CD4-positive, alpha-beta T cell (primary cell): ENCODE data around the gene PPP3CB. TPM values are rescaled to one million over a fixed set of nuclear protein-coding genes. Genes with fewer than 3 reads are reported as not detected.

ENCODE experiments used
- ATAC-seq: fragments of 200-7000 bp; cut with Tn5 transposase; one replicate; pipeline ENCODE4 v1.10.0; 2022; ENCODE audit warnings: mild to moderate bottlenecking; ENCODE audit not compliant: poor library complexity
- CTCF ChIA-PET: fragments of 350-600 bp; sonication (Branson Sonifier 250); formaldehyde crosslinking; loops from one replicate; lab custom pipeline; 2021; ENCODE audit warnings: antibody characterized with exemption, inconsistent platforms; lab: Charles Lee
- POLR2A ChIA-PET: fragments of 350-600 bp; sonication (Branson Sonifier 250); formaldehyde crosslinking; loops from one replicate; lab custom pipeline; 2021; ENCODE audit warnings: antibody characterized with exemption, inconsistent platforms; lab: Charles Lee
- DNase-seq, 14 experiments: peaks; one replicate each; pipeline ENCODE4 v3.0.0-alpha.2; 2013 to 2020; ENCODE audit warnings: mixed read lengths in 2 of 14
- H3K27ac ChIP-seq, 2 donors: one replicate each; pipeline versions ENCODE4 v1.5.1 to v1.7.0; 2013; ENCODE audit warnings: low read length in 2 of 2, low read depth in 1 of 2, mild to moderate bottlenecking in 1 of 2
- H3K27me3 ChIP-seq, 2 experiments: 1 replicate in 1 of 2; 2 replicates in 1 of 2; pipeline versions ENCODE4 v1.6.1 to v1.7.0; 2013; ENCODE audit warnings: low read length in 2 of 2, control low read depth in 1 of 2, mild to moderate bottlenecking in 1 of 2, moderate library complexity in 1 of 2; ENCODE audit not compliant: insufficient read depth in 2 of 2, control insufficient read depth in 1 of 2
- H3K36me3 ChIP-seq: one replicate; pipeline ENCODE4 v1.6.1; 2013; ENCODE audit warnings: low read length, control low read depth; ENCODE audit not compliant: insufficient read depth
- H3K4me1 ChIP-seq: one replicate; pipeline ENCODE4 v1.6.1; 2013; ENCODE audit warnings: low read length, control low read depth; ENCODE audit not compliant: insufficient read depth
- H3K4me3 ChIP-seq: one replicate; pipeline ENCODE4 v1.5.1; 2013; ENCODE audit warnings: mild to moderate bottlenecking, low read length, moderate library complexity
- H3K9me3 ChIP-seq, 2 experiments: 1 replicate in 1 of 2; 2 replicates in 1 of 2; pipeline versions ENCODE4 v1.6.1 to v1.7.0; 2013; ENCODE audit warnings: low read length in 2 of 2, mild to moderate bottlenecking in 2 of 2, control low read depth in 1 of 2, moderate library complexity in 1 of 2; ENCODE audit not compliant: control insufficient read depth in 1 of 2, insufficient read depth in 1 of 2
- H3K27ac Mint-ChIP-seq: one replicate; pipeline ENCODE4 v1.8.0; 2020; ENCODE audit warnings: mixed read lengths
- H3K27me3 Mint-ChIP-seq: one replicate; pipeline ENCODE4 v1.8.0; 2021; ENCODE audit warnings: mixed read lengths
- H3K36me3 Mint-ChIP-seq: one replicate; pipeline ENCODE4 v1.8.0; 2021; ENCODE audit warnings: low read depth, mixed read lengths
- H3K4me1 Mint-ChIP-seq: one replicate; pipeline ENCODE4 v1.8.0; 2021; ENCODE audit warnings: low read depth, mixed read lengths
- H3K4me3 Mint-ChIP-seq: one replicate; pipeline ENCODE4 v1.8.0; 2020; ENCODE audit warnings: mild to moderate bottlenecking, mixed read lengths
- H3K9me3 Mint-ChIP-seq: one replicate; pipeline ENCODE4 v1.8.0; 2020; ENCODE audit warnings: mixed read lengths
- intact Hi-C, 2 experiments: fragments of 100-400 bp; cut with DNase I in 1 of 2; cut with micrococcal nuclease in 1 of 2; formaldehyde crosslinking; loops; one replicate each; pipeline versions ENCODE4 v1.15.1 to v1.9.0; 2023 to 2025; cut with DNase I, micrococcal nuclease
- total RNA-seq, 174 experiments: library from RNA in 2 of 174; stranded (reverse) in 2 of 174; gene quantifications; one replicate each; pipeline ENCODE4 v1.2.3 and lab custom pipeline; 2021 to 2026
- TF ChIP-seq, protein P1 (sequence below): fragments of 200-600 bp; IDR thresholded peaks from one replicate; pipeline ENCODE4 v1.8.0; 2022; ENCODE audit warnings: antibody characterized with exemption, mild to moderate bottlenecking

Gene PPP3CB
- total RNA-seq, 2 experiments from 2014 or later: 20.2 to 20.3 TPM

DNA sequence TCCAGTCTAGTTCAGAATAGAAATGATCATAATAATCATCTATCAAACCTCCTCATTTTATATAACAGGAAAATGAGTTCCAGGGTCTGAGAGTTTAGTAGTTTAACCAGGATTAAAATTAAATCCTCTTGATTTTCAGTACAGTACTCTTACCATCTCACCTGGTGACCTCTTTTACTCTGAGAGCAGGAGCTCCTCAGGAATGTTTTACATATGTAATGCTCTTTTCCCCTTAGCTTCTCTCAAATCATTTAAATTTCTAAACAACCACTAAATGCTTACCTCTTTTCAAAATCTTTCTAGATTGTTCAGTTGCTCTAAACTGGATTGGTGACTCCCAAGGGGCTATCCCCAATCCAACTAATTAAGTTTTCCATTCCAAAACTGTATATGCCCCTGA, 10.2 kb upstream of the PPP3CB start:
- peaks cover 23% of the 10 kb centered on the region for H3K4me1 Mint-ChIP-seq
- H3K27ac Mint-ChIP-seq: no peak overlapping the region
- no peaks in the 10 kb centered on the region for H3K9me3 Mint-ChIP-seq
- intact Hi-C loops: no loop called here
- H3K36me3 Mint-ChIP-seq: peaks cover 41% of the 10 kb centered on the region
- DNase-seq (no peak), ATAC-seq (no peak)
- no peak overlapping the region for H3K4me3 Mint-ChIP-seq
- TF ChIP-seq, protein P1, sequence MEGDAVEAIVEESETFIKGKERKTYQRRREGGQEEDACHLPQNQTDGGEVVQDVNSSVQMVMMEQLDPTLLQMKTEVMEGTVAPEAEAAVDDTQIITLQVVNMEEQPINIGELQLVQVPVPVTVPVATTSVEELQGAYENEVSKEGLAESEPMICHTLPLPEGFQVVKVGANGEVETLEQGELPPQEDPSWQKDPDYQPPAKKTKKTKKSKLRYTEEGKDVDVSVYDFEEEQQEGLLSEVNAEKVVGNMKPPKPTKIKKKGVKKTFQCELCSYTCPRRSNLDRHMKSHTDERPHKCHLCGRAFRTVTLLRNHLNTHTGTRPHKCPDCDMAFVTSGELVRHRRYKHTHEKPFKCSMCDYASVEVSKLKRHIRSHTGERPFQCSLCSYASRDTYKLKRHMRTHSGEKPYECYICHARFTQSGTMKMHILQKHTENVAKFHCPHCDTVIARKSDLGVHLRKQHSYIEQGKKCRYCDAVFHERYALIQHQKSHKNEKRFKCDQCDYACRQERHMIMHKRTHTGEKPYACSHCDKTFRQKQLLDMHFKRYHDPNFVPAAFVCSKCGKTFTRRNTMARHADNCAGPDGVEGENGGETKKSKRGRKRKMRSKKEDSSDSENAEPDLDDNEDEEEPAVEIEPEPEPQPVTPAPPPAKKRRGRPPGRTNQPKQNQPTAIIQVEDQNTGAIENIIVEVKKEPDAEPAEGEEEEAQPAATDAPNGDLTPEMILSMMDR: no peak
- CTCF ChIA-PET: no interaction called here
- Histone ChIP-seq H3K9me3 (no peaks in the 10 kb centered on the region), H3K36me3 (peaks cover 21% of the 10 kb centered on the region), H3K4me1 (peaks cover 12% of the 10 kb centered on the region), H3K27ac (no peak overlapping the region), H3K27me3 (no peaks in the 10 kb centered on the region), H3K4me3 (no peak overlapping the region)
- POLR2A ChIA-PET: interaction anchor here (0.6 to 0.7 kb wide), 2 partner anchors 135 to 251 kb away, joined by 3 read pairs; no protein-coding TSS in a partner anchor
- no peaks in the 10 kb centered on the region for H3K27me3 Mint-ChIP-seq

DNA sequence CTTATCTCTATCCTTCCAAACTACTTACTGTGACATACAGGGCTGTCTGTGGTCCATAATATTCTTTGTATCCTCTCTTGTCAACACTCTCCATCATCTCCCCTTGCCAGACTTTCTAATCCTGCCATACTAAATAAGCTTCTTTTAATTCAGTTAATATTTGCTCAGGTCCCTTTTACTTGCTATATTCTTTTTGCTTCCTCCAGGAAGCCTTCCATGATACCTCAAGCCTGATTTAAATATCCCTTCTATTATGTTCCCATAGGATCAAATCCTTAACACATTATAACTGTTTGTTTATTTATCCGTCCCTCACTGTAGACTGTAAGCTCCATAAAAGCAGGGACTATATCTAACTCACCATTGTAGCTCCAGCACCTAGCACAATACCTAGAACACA, 7.2 kb upstream of the PPP3CB start:
- no peak overlapping the region for H3K27ac Mint-ChIP-seq
- CTCF ChIA-PET: no interaction called here
- H3K27me3 Mint-ChIP-seq: no peaks in the 10 kb centered on the region

DNA sequence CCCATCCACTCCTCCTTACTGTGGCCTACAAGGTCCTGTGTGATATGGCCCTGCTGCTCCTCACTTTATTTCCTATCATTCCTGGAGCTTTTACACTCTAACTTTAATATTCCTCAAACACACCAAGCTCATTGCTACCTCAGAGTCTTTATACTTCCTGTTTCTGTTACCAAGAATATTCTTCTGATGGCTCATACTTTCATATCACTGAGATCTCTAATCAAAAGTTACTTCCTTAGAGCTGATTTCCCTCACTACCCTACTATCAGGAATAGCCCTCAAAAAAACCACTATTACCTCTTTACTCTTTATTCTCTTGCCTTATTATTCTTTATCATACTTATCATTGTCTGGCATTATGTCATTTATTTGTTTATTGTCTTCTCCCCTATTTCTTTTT, 5.8 kb upstream of the PPP3CB start:
- intact Hi-C loops: no loop called here
- peaks cover 19% of the 10 kb centered on the region for H3K4me1 ChIP-seq
- Mint-ChIP-seq H3K4me1 (peaks cover 41% of the 10 kb centered on the region), H3K9me3 (no peaks in the 10 kb centered on the region), H3K4me3 (no peak overlapping the region), H3K36me3 (peaks cover 38% of the 10 kb centered on the region), H3K27ac (peak overlapping the region; percentile 47), H3K27me3 (no peaks in the 10 kb centered on the region)
- CTCF ChIA-PET: interaction anchor here (0.5 kb wide), 1 partner anchor 216 kb away, joined by 3 read pairs; no protein-coding TSS in a partner anchor
- no peak overlapping the region for H3K27ac ChIP-seq
- no peaks in the 10 kb centered on the region for H3K27me3 ChIP-seq
- TF ChIP-seq, protein P1: no peak
- no peaks in the 10 kb centered on the region for H3K9me3 ChIP-seq
- DNase-seq (peak in 1 of 14 experiments; percentile 30), ATAC-seq (peak; percentile 37)
- H3K36me3 ChIP-seq: peaks cover 21% of the 10 kb centered on the region
- POLR2A ChIA-PET: interaction anchor here (1.2 to 1.3 kb wide), 2 partner anchors 124 to 229 kb away, joined by 3 to 4 read pairs; no protein-coding TSS in a partner anchor
- no peak overlapping the region for H3K4me3 ChIP-seq

More for the DNA sequence above, 7.2 kb upstream of the PPP3CB start:
- H3K9me3 Mint-ChIP-seq: no peaks in the 10 kb centered on the region
- Histone ChIP-seq H3K36me3 (peaks cover 21% of the 10 kb centered on the region), H3K27ac (no peak overlapping the region), H3K9me3 (no peaks in the 10 kb centered on the region), H3K27me3 (no peaks in the 10 kb centered on the region), H3K4me3 (no peak overlapping the region), H3K4me1 (peaks cover 14% of the 10 kb centered on the region)
- peaks cover 28% of the 10 kb centered on the region for H3K4me1 Mint-ChIP-seq
- no peak overlapping the region for H3K4me3 Mint-ChIP-seq
- DNase-seq (no peak), ATAC-seq (no peak)
- H3K36me3 Mint-ChIP-seq: peaks cover 41% of the 10 kb centered on the region
- POLR2A ChIA-PET: interaction anchor here (1.5 kb wide), 1 partner anchor 8 kb away, joined by 3 read pairs; no protein-coding TSS in a partner anchor
- intact Hi-C loops: no loop called here
- TF ChIP-seq, protein P1: no peak
